Esophagus (tissue), 2 donors: Measurements from ENCODE around the gene FBRSL1. TPM values are rescaled to one million over a fixed set of nuclear protein-coding genes. Genes with fewer than 3 reads are reported as not detected.
A peak's percentile ranks its signal among the peaks of the same experiment; 100 is the strongest.

Experiments
- H3K27ac ChIP-seq, 2 donors: one replicate each; pipeline ENCODE4 v1.5.1; 2013; ENCODE audit warnings: low read depth in 2 of 2, mild to moderate bottlenecking in 2 of 2, inconsistent platforms in 1 of 2, low read length in 1 of 2, moderate library complexity in 1 of 2
- H3K27me3 ChIP-seq, 2 donors: one replicate each; pipeline ENCODE4 v1.6.1; 2013; ENCODE audit warnings: low read length in 2 of 2, control low read depth in 1 of 2, mild to moderate bottlenecking in 1 of 2; ENCODE audit not compliant: insufficient read depth in 2 of 2, control insufficient read depth in 1 of 2
- H3K36me3 ChIP-seq, 2 donors: one replicate each; pipeline ENCODE4 v1.6.1; 2013; ENCODE audit warnings: low read length in 1 of 2; ENCODE audit not compliant: control insufficient read depth in 2 of 2, insufficient read depth in 2 of 2
- H3K4me1 ChIP-seq, 2 donors: one replicate each; pipeline ENCODE4 v1.6.1; 2013; ENCODE audit warnings: low read length in 1 of 2; ENCODE audit not compliant: control insufficient read depth in 2 of 2, insufficient read depth in 2 of 2
- H3K4me3 ChIP-seq, 2 donors: one replicate each; pipeline ENCODE4 v1.5.1; 2013; ENCODE audit warnings: low read length in 2 of 2, mild to moderate bottlenecking in 2 of 2, low read depth in 1 of 2, moderate library complexity in 1 of 2
- H3K9me3 ChIP-seq, 2 donors: one replicate each; pipeline ENCODE4 v1.6.1; 2013; ENCODE audit warnings: mild to moderate bottlenecking in 2 of 2, low read depth in 1 of 2, low read length in 1 of 2, moderate library complexity in 1 of 2; ENCODE audit not compliant: control insufficient read depth in 2 of 2, insufficient read depth in 1 of 2
- WGBS, 2 donors: extraction: QIAGEN DNeasy Blood & Tissue Kit; methylation state at CpG; one replicate each; pipeline ENCODE4 v1.1.7; 2013; 5-methylcytosine and 5-hydroxymethylcytosine counted together
- polyA plus RNA-seq, 2 donors: library from polyadenylated mRNA; stranded (reverse); fragments of 200-250 nt; gene quantifications; one replicate each; pipeline ENCODE4 v1.2.3, GENCODE V29; 2013
- donor health status: healthy with polysubstance abuse.
- donor health status: Bipolar disorder and iron deficiency.

FBRSL1 gene
- polyA plus RNA-seq, 2 donors = 15.6 to 17.9 TPM

DNA sequence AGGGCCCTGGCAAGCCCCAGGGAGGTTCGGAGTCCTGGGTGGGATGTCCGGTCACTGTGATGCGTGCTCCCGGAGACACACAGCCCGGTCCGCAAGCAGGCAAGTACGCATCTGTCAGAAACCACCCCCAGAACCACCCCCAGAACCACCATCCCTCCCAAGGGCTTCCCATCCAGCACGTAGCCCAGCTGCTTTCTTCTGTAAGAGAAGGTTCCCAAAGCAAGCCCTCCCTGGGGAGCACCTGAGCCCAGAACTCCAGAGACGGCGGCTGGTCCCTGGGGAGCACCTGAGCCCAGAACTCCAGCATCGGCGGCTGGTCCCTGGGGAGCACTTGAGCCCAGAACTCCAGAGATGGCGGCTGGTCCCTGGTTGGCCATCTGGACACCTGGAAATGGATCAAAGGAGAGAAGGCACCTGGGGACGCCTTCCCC lies 2.6 kb upstream of the FBRSL1 start:
- Histone ChIP-seq H3K27me3 (no peaks in the 10 kb centered on the region), H3K27ac (no peak overlapping the region), H3K4me1 (peaks cover 9 to 22% of the 10 kb centered on the region in 2 donors), H3K36me3 (peaks cover 0 to 3% of the 10 kb centered on the region in 2 donors), H3K9me3 (no peaks in the 10 kb centered on the region), H3K4me3 (no peak overlapping the region)
- WGBS, 2 donors = 86 to 91% methylated on average over 14 of the region's 14 CpGs

DNA sequence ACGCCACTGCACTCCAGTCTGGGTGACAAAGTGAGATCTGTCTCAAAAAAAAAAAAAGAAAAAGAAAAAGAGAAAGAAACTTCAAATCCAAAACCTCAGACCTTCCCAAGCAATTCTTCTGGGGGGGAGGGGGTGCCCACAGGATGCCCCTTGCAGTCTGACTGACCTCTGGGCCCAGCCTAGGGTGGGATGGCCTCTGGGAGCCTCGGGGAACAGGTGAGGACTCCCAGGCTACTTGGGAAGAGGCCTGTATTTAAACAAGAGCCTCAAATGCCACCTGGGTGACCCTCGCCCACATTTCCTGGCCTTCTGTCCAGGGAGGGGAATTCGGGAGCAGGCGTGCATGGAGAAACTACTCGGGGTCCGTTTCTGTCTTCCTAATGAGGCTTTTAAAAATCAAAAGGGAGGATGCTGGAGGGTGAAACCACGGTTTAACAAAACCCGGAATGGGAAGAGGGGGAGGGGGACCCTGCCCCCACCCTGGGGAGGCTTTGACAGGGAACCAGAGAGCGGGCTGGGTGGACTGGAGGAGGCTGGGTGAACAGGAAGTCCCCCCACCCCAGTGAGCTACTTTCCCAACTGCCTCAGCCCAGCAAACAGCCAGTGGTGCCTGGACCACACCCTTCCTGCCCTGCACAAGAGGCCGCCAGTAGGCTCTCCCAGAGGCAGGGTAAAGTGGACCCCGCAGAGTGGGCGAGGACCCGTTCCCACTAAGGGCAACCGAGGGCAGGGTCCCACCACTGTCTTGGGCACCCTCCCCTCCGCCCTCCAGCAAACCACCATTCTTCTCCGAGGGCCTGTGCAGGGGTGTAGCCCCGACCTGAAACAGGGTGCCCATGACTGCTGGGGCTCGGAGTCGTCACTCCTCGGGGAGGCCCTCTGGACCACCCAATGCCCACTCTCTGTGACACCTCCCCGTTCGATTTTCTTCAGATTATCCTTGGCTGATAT lies 1.5 kb upstream of the FBRSL1 start:
- Histone ChIP-seq H3K4me3 (peak overlapping the region in 1 of 2 donors; percentile 52), H3K36me3 (peaks cover 0 to 3% of the 10 kb centered on the region in 2 donors), H3K27ac (peak overlapping the region; percentile 61 to 76), H3K27me3 (no peaks in the 10 kb centered on the region), H3K4me1 (peaks cover 14 to 32% of the 10 kb centered on the region in 2 donors), H3K9me3 (no peaks in the 10 kb centered on the region)
- WGBS, 2 donors = 39 to 48% methylated on average over 23 of the region's 23 CpGs

DNA sequence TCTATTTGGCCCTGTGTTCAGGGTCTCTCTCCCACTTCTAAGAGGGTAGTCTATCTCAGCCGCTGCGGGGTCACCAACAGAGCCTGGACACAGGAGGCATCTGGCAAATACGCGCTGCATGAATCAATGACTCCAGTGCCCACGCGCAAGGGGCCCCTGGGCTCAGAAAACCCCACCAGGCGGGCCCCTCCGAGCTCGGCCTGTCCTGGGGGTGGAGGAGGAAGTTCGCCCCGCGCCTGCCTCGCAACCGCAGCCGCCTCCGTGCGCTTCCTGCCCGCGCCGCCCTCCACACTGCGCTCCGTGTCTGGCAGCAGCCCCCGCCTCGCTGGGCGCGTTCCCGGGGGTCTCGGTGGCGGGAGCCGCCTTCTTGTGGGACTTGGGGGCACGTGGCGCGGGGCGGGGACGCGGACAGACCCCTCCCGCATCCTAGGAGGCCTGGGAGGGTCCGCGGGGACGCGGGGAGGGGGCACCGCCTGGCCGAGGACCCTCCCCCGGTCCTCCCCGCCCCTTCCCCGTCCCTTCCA lies 811 bp upstream of the FBRSL1 start:
- Histone ChIP-seq H3K36me3 (peaks cover 0 to 3% of the 10 kb centered on the region in 2 donors), H3K9me3 (no peaks in the 10 kb centered on the region), H3K27ac (peak overlapping the region; percentile 45 to 76), H3K4me1 (peaks cover 22 to 39% of the 10 kb centered on the region in 2 donors), H3K4me3 (peak overlapping the region; percentile 52 to 53), H3K27me3 (no peaks in the 10 kb centered on the region)
- WGBS, 2 donors = 3 to 5% methylated on average over 44 to 46 of the region's 46 CpGs

DNA sequence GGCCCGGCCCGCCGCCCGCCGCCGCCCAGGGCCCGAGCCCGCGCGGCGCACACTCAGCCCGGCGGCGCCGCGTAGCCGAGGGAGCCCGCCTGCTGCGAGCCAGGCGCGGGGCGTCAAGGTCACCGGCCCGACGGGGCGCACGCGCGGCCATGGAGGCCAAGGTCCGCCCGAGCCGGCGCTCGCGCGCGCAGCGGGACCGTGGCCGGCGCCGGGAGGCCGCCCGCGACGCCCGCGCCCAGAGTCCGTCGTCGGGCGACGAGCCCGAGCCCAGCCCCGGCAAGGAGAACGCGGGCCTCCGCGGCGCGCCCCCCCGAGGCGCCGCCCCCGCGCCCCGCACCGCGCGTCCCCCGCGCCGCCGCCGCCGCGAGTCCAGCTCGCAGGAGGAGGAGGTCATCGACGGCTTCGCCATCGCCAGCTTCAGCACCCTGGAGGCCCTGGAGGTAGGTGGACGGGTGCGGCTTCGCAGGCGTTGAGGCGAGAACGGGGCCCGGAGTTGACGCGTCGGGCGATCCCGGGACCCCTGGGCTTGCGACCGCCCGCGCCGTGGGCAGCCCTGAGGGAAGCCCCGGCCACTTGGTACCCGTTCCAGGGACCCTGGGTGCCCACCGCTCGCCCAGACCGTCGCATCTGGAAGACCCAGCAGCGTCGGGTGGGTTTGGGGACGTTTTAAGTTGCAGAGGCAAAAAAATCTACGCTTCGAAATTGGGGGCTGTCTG lies 629 bp downstream of the FBRSL1 start:
- peak overlapping the region; percentile 53 to 78 for H3K4me3 ChIP-seq
- no peaks in the 10 kb centered on the region for H3K27me3 ChIP-seq
- peak overlapping the region in 1 of 2 donors; percentile 43 for H3K27ac ChIP-seq
- peaks cover 0 to 3% of the 10 kb centered on the region in 2 donors for H3K36me3 ChIP-seq
- no peaks in the 10 kb centered on the region for H3K9me3 ChIP-seq
- 1% methylated on average over 75 to 110 of the region's 110 CpGs for WGBS, 2 donors
- peaks cover 36 to 50% of the 10 kb centered on the region in 2 donors for H3K4me1 ChIP-seq

DNA sequence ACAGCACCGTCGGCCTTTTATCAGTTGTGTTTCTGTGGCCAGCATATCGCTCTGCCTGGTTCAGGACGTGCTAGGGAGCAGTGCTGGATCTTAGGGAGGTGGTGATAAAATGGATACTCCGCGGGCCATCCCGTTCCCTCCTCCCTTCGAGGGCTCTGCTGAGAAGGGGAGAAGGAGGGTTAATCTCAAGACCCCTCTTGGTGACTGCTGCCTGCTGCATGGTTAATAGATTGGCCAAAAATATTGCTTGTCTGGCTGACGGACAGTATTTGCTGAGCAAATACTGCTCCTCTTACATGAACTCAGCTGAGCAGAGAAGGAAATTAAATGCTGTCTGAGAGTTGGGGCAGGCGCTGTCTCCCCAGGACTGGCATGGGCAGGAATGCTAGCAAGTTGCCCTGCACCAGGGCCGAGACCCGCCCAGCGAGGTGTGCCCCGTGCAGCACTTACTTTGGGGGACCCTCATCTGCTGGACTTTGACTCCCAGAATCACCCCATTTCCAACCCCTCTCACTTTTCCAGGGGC lies 1.2 kb downstream of the FBRSL1 start:
- Histone ChIP-seq H3K27me3 (no peaks in the 10 kb centered on the region), H3K36me3 (peaks cover 0 to 3% of the 10 kb centered on the region in 2 donors), H3K9me3 (no peaks in the 10 kb centered on the region), H3K4me1 (peaks cover 36 to 52% of the 10 kb centered on the region in 2 donors), H3K27ac (no peak overlapping the region), H3K4me3 (peak overlapping the region; percentile 53 to 78)
- WGBS, 2 donors = 13 to 17% methylated on average over 14 of the region's 14 CpGs

DNA sequence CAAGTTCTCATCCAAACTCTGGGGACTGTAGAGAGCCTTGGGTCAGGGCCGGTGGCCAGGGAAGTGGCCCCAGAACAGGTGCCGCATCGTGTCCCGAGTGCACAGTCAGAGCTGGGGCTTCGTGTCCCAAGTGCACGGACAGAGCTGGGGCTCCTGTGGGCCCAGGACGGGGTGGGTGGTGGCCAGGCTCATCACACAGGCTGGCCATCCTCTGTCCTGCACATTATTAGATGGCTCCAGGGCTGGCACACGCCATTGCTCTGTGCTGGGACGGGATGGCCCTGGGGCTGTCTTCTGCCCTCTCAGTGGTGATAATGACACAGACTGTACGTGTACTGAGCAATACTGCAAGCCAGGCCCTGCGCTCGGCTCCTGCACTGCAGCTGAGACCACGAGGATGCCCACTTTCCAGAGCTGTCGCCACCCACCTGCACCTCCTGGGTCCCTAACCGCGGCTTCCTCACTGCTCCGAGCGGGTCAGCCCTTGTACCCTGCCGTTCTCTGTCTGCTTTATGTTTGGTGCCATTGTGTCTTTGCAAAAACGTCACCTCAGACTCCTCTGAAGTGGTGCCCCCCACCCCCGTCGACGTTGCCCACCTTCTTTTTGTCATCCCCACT lies 1.9 kb downstream of the FBRSL1 start:
- peaks cover 36 to 52% of the 10 kb centered on the region in 2 donors for H3K4me1 ChIP-seq
- H3K4me3 ChIP-seq = peak overlapping the region; percentile 53 to 78
- no peak overlapping the region for H3K27ac ChIP-seq
- no peaks in the 10 kb centered on the region for H3K9me3 ChIP-seq
- H3K36me3 ChIP-seq = peaks cover 0 to 3% of the 10 kb centered on the region in 2 donors
- 55 to 58% methylated on average over 23 of the region's 23 CpGs for WGBS, 2 donors
- H3K27me3 ChIP-seq = no peaks in the 10 kb centered on the region

DNA sequence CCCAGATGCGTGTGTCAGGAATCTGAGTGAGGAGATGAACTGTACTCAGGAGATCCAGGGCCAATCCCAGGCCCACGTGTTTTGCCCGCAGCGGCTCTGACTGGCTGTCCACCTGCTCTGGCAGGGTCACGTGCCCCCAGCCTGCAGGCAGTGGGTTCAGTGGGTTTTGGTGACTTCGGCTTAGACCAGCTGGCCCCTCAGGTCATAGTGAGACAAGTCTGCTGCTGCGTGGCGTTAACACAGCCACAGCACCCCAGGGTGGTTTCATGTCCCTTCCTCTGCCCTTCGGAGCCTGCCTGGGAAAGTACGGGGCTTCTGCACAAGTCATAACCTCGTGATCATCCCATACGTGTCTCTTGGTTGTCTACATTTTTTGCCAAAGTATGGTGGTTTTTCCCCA lies 2.6 kb downstream of the FBRSL1 start:
- Histone ChIP-seq H3K27me3 (no peaks in the 10 kb centered on the region), H3K4me3 (no peak overlapping the region)

DNA sequence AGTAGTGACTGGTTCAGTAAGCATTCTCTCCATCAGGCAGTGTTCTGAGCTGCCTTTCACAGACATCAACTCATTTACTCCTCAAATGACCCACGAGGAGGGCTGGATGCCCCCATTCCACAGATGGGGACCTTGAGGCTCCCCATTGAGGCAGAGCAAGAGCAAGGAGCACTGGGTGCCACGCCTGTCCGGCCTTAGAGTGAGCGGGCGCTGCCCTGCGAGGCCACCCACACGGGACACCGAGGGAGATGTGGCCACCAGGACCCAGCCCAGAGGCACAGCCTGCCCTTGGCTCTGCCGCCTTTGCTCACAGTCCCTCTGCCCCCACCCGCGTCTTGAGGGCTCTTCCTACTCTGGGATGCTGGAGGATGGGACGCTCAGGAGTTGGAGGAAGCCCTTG lies 3.0 kb downstream of the FBRSL1 start:
- Histone ChIP-seq H3K27me3 (no peaks in the 10 kb centered on the region), H3K9me3 (no peaks in the 10 kb centered on the region), H3K4me1 (peaks cover 36 to 52% of the 10 kb centered on the region in 2 donors), H3K36me3 (peaks cover 0 to 3% of the 10 kb centered on the region in 2 donors), H3K4me3 (no peak overlapping the region), H3K27ac (no peak overlapping the region)
- WGBS, 2 donors = 51 to 66% methylated on average over 12 of the region's 12 CpGs

More for the DNA sequence above, 2.6 kb downstream of the FBRSL1 start:
- WGBS, 2 donors = 58 to 59% methylated on average over 12 of the region's 12 CpGs
- H3K36me3 ChIP-seq = peaks cover 0 to 3% of the 10 kb centered on the region in 2 donors
- H3K4me1 ChIP-seq = peaks cover 36 to 52% of the 10 kb centered on the region in 2 donors
- H3K9me3 ChIP-seq = no peaks in the 10 kb centered on the region
- no peak overlapping the region for H3K27ac ChIP-seq
